ENCODE results near the gene MCM3. TPM values are rescaled to one million over a fixed set of nuclear protein-coding genes. Genes with fewer than 3 reads are reported as not detected.
A peak's percentile ranks its signal among the peaks of the same experiment; 100 is the strongest.

MCM3 gene
- total and polyA plus RNA-seq, 5 donors = 17.7 to 31.4 (median 23.1) TPM

DNA sequence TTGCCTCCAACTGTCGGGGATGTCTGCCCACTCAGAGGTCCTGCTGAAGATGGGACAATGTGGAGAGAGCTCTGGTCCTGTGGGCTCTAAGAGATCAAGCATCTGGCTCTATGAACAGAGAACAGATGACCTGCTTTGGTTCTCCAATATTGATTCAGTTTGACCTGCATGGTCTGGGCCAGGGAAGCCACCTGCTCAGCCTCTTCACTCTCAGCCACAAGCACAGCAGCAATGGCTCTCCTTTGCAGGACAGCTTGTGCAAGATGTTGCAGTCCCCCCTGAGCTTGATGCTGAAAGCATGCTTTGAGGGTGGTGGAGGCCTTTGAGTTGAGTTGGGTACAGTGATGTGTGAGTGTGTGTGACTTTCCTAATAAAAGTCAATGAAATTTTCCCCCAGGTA lies 18.6 kb upstream of the MCM3 start:
- no peaks in the 10 kb centered on the region for H3K9me3 ChIP-seq (ENCODE audit: control insufficient read depth, low read length)
- no peak for DNase-seq
- H3K27ac ChIP-seq (ENCODE audit: low read length) = no peak overlapping the region
- H3K27me3 ChIP-seq (ENCODE audit: control insufficient read depth, insufficient read depth) = no peaks in the 10 kb centered on the region
- H3K4me3 ChIP-seq (ENCODE audit: low read length) = no peak overlapping the region
- intact Hi-C loops (cut with DNase I) = loop anchor here in 1 of 4 donors (10.0 kb wide), 1 partner anchor 92 kb away; no protein-coding TSS in a partner anchor
- ATAC-seq = no peak
- peaks cover 3% of the 10 kb centered on the region for H3K4me1 ChIP-seq (ENCODE audit: control insufficient read depth, insufficient read depth, low read length)
- WGBS = 100% methylated on average over 1 of the region's 1 CpG

DNA sequence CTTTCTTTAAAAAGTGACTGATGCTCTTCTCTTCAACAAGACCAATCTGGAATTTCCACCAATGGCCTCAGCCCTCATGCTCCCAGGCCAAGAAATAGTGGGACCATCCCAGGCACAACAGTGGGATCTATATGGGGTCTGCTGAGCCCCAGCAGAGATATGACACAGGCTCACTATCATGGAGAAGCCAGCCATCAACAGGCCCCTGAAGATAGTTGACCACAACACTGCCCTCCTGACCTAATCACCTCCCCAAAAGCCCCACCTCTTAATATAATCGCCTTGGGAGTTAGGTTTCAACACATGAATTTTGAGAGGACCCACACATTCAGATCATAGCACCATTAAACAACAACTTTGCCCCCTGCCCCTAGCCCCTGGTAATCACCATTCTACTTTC lies 16.8 kb upstream of the MCM3 start:
- DNase-seq (no peak), ATAC-seq (no peak)
- H3K9me3 ChIP-seq (ENCODE audit: control insufficient read depth, low read length) = no peaks in the 10 kb centered on the region
- intact Hi-C loops (cut with DNase I) = loop anchor here in 1 of 4 donors (10.0 kb wide), 1 partner anchor 93 kb away; no protein-coding TSS in a partner anchor
- no peak overlapping the region for H3K4me3 ChIP-seq (ENCODE audit: low read length)
- WGBS = 83% methylated on average over 1 of the region's 1 CpG
- H3K27me3 ChIP-seq (ENCODE audit: control insufficient read depth, insufficient read depth) = no peaks in the 10 kb centered on the region
- no peak overlapping the region for H3K27ac ChIP-seq (ENCODE audit: low read length)
- peaks cover 3% of the 10 kb centered on the region for H3K4me1 ChIP-seq (ENCODE audit: control insufficient read depth, insufficient read depth, low read length)

DNA sequence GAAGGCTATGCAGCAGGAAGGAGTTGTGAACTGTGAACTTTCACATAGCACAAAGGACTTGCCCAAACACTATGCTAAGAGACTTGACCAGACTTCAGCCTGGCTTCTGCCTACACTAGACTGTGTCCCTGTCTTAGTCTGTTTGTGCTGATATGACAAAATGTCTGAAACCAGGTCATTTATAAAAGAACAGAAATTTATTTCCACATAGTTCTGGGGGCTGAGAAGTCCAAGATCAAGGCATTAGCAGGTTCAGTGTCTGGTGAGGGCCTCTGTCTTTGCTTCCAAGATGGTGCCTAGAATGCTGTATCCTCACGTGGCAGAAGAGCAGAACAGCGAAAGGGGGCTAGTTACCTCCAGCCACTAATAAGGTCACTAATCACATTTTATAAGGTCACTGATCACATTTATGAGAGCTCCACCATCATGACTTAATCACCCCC lies 16.0 kb upstream of the MCM3 start:
- no peaks in the 10 kb centered on the region for H3K9me3 ChIP-seq (ENCODE audit: control insufficient read depth, low read length)
- no peaks in the 10 kb centered on the region for H3K4me1 ChIP-seq (ENCODE audit: control insufficient read depth, insufficient read depth, low read length)
- DNase-seq = no peak
- H3K27ac ChIP-seq (ENCODE audit: low read length) = no peak overlapping the region
- no peak for ATAC-seq
- no peaks in the 10 kb centered on the region for H3K27me3 ChIP-seq (ENCODE audit: control insufficient read depth, insufficient read depth)
- 97% methylated on average over 2 of the region's 2 CpGs for WGBS
- H3K4me3 ChIP-seq (ENCODE audit: low read length) = no peak overlapping the region
- intact Hi-C loops (cut with DNase I) = loop anchor here in 1 of 4 donors (10.0 kb wide), 1 partner anchor 94 kb away; no protein-coding TSS in a partner anchor

DNA sequence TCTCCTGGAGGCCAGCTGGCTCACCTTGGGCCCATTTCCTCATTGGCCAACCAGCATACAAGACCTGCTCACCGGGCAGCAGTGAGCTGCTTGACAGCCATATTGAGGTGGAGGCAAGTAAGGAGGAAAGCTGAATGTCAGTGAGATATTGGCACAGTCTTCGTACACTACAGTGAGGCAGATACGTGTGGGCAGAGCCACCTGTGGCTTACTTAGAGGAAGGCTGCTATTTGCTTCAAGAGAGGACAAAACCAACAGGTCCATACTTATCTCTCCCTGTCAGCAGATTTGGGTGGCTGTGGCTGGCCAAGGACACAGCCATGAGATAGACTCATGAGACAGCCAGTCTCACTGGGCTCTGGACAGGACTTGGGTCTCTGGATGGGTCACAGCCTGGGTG lies 15.1 kb upstream of the MCM3 start:
- Histone ChIP-seq H3K4me1 (ENCODE audit: control insufficient read depth, insufficient read depth, low read length) (no peaks in the 10 kb centered on the region), H3K27ac (ENCODE audit: low read length) (no peak overlapping the region), H3K27me3 (ENCODE audit: control insufficient read depth, insufficient read depth) (no peaks in the 10 kb centered on the region), H3K4me3 (ENCODE audit: low read length) (no peak overlapping the region), H3K9me3 (ENCODE audit: control insufficient read depth, low read length) (no peaks in the 10 kb centered on the region)
- intact Hi-C loops (cut with DNase I) = loop anchor here in 2 of 4 donors (10.0 kb wide), 2 partner anchors 55 to 95 kb away; no protein-coding TSS in a partner anchor
- WGBS = 84% methylated on average over 3 of the region's 3 CpGs
- no peak for DNase-seq
- ATAC-seq = no peak

DNA sequence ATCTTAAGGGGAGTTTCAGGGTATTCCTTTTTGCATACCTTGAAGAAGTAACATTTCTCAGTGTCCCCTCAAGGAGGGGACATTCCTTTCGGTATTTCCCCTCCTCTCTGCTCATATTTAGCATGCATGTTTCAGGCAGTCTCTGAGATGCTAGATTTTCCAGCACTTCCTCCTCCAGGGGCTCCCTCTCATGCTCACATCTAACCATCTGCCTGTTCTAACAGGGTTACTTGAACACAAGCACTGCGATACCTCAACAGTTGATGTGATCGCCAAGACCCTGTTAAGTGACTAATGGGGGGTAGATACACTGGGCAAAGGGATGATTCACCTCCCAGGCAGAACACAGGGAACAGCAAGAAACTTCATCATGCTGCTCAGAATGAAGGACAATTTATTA lies 12.9 kb upstream of the MCM3 start:
- Histone ChIP-seq H3K4me1 (ENCODE audit: control insufficient read depth, insufficient read depth, low read length) (no peaks in the 10 kb centered on the region), H3K27ac (ENCODE audit: low read length) (no peak overlapping the region), H3K27me3 (ENCODE audit: control insufficient read depth, insufficient read depth) (no peaks in the 10 kb centered on the region), H3K4me3 (ENCODE audit: low read length) (no peak overlapping the region), H3K9me3 (ENCODE audit: control insufficient read depth, low read length) (no peaks in the 10 kb centered on the region)
- 86% methylated on average over 3 of the region's 3 CpGs for WGBS
- intact Hi-C loops (cut with DNase I) = loop anchor here in 1 of 4 donors (10.0 kb wide), 1 partner anchor 57 kb away; no protein-coding TSS in a partner anchor
- ATAC-seq = no peak
- DNase-seq = no peak

DNA sequence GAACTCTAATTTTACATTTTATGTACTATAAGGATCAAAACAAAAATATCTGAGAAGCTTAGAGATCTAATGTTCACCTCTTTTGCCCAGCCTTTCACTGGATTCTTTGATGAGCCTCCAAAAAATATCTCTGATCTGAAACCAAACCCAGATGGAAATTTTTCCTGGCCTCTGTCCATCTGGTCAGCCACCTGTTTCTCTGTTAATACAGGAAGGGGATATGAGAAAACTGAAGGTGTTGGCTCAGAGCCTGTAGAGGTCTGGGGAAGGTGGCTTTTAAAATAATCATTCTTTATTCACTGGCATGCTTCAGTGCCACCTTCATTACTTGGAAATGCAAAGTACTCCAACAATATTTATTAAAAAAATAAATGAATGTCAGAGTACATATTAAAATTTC lies 8.5 kb upstream of the MCM3 start:
- Histone ChIP-seq H3K4me1 (ENCODE audit: control insufficient read depth, insufficient read depth, low read length) (no peaks in the 10 kb centered on the region), H3K27me3 (ENCODE audit: control insufficient read depth, insufficient read depth) (no peaks in the 10 kb centered on the region), H3K4me3 (ENCODE audit: low read length) (no peak overlapping the region), H3K27ac (ENCODE audit: low read length) (no peak overlapping the region), H3K9me3 (ENCODE audit: control insufficient read depth, low read length) (no peaks in the 10 kb centered on the region)
- DNase-seq (no peak), ATAC-seq (no peak)
- intact Hi-C loops (cut with DNase I) = loop anchor here in 1 of 4 donors (10.0 kb wide), 1 partner anchor 62 kb away; no protein-coding TSS in a partner anchor

DNA sequence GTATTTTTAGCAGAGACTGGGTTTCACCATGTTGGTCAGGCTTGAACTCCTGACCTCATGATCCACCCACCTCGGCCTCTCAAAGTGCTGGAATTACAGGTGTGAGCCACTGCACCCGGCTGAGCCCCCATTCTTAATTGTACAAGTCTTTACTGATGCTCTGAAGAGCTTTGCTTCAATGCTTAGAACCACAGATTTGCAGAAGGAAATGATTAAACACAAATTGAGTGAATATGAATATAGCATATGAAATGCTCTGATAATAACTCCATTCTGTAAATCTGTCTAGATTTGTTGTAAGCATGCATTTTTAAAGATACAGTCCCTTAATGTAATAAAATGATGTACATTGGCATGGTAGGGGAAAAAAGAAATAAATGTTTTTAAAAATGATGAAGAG lies 4.3 kb upstream of the MCM3 start:
- 93% methylated on average over 2 of the region's 2 CpGs for WGBS
- no peak for DNase-seq
- no peaks in the 10 kb centered on the region for H3K27me3 ChIP-seq (ENCODE audit: control insufficient read depth, insufficient read depth)
- intact Hi-C loops (cut with DNase I) = loop anchor here in 3 of 4 donors (5.0 to 10.0 kb wide), 6 partner anchors 73 to 708 kb away; partner anchors contain the start of genes GSTA4 (in 1 of the 3), PAQR8 (in 1 of the 3) and TMEM14A (in 1 of the 3)
- no peaks in the 10 kb centered on the region for H3K9me3 ChIP-seq (ENCODE audit: control insufficient read depth, low read length)
- H3K27ac ChIP-seq (ENCODE audit: low read length) = no peak overlapping the region
- ATAC-seq = no peak
- H3K4me1 ChIP-seq (ENCODE audit: control insufficient read depth, insufficient read depth, low read length) = no peaks in the 10 kb centered on the region
- no peak overlapping the region for H3K4me3 ChIP-seq (ENCODE audit: low read length)

DNA sequence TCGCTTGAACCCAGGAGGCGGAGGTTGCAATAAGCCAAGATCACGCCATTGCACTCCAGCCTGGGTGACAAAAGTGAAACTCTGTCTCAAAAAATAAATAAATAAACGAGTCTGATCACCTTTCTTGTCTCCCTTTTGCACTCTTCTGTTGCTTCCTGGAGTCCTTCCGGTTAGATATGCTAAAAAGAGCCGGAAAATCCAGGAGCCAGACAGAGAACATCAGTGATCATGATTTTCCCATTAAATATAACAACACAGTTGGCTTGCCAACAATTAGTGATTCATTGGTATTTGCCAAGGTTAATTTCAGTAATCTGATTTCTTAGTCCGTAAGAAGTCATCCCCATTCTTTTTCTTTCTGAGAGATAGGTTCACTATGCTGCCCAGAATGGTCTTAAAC lies 3.7 kb upstream of the MCM3 start:
- H3K27ac ChIP-seq (ENCODE audit: low read length) = no peak overlapping the region
- 81% methylated on average over 7 of the region's 7 CpGs for WGBS
- no peaks in the 10 kb centered on the region for H3K27me3 ChIP-seq (ENCODE audit: control insufficient read depth, insufficient read depth)
- ATAC-seq (no peak), DNase-seq (no peak)
- intact Hi-C loops (cut with DNase I) = loop anchor here in 3 of 4 donors (5.0 to 10.0 kb wide), 6 partner anchors 74 to 709 kb away; partner anchors contain the start of genes GSTA4 (in 1 of the 3), PAQR8 (in 1 of the 3) and TMEM14A (in 1 of the 3)
- no peaks in the 10 kb centered on the region for H3K4me1 ChIP-seq (ENCODE audit: control insufficient read depth, insufficient read depth, low read length)
- H3K4me3 ChIP-seq (ENCODE audit: low read length) = no peak overlapping the region
- no peaks in the 10 kb centered on the region for H3K9me3 ChIP-seq (ENCODE audit: control insufficient read depth, low read length)

DNA sequence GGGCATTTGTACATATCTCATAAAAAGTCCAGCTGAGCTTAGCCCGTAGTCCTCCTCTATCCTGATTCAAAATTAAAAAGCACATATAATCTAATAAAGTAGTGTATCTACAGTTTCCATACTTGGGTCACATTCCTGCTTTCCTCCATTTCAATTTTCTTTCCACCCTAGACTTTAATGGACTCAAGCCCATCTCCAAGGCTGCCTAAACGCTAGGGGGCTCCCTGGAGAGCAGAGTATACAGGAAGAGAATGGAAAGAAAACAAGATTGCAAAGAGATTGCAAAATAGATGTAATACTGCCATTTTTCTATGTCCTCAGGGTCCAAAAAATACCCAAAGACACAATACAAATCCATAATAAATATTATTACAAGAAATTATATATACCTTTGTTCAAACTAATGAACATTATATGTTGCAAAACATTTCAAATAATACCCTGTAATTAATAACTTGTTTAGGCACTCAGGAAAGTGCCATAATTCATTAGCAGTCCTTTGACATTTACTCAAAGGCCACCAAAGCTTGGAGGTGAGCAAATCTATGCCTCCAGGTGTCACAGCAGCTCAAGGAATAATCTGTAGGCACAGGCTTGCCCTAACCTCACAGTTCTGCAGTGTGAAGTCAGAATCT lies 2.4 kb upstream of the MCM3 start:
- 19% methylated on average over 2 of the region's 2 CpGs for WGBS
- DNase-seq = peak; percentile 71 to 91 (median 77)
- Histone ChIP-seq H3K9me3 (ENCODE audit: control insufficient read depth, low read length) (no peaks in the 10 kb centered on the region), H3K27ac (ENCODE audit: low read length) (no peak overlapping the region), H3K4me1 (ENCODE audit: control insufficient read depth, insufficient read depth, low read length) (no peaks in the 10 kb centered on the region), H3K4me3 (ENCODE audit: low read length) (no peak overlapping the region), H3K27me3 (ENCODE audit: control insufficient read depth, insufficient read depth) (no peaks in the 10 kb centered on the region)
- intact Hi-C loops (cut with DNase I) = loop anchor here in 3 of 4 donors (2.0 to 10.0 kb wide), 7 partner anchors 75 to 710 kb away; partner anchors contain the start of genes GSTA4 (in 1 of the 3), PAQR8 (in 1 of the 3) and TMEM14A (in 1 of the 3)
- ATAC-seq = no peak

DNA sequence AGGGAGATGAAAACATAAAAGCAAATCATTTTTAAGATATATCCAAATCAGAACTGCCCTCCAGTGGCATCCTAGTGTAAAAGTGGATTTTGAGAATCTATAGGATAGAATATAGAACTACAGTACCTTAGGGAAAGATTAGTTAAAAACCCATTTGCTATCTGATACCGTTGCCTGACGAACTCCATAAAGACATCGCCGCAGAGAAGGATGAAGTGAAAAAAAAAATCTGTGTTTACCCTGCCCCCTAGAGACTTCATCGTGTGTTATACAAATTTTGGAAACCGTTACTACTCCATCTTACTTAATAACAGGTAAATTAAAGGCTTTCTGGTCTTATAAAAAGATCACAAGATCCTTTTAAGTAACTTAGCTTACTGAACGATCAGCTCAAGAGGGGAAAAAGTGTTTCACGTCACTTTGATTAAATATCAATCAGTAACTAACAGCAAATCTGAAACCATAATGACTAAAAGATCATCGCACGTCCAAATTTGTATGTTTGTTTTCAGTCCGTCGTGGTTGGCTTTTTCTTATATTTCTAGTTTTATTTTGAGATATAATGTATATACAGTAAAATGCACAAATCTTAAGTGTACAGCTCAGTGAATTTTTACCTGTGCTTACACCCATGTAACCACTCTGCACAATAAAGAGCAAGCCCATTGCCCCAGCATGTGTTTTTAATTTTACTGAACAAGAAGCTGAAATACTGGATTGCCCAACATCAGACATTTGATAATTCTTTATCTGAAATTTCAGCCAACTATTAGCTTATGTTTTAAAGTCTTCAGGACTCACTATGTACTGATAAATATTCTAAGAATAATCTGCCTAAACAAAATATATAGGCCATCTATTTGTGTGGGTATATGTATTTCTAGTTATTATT lies 881 bp upstream of the MCM3 start:
- H3K27ac ChIP-seq (ENCODE audit: low read length) = no peak overlapping the region
- no peaks in the 10 kb centered on the region for H3K4me1 ChIP-seq (ENCODE audit: control insufficient read depth, insufficient read depth, low read length)
- no peak for DNase-seq
- WGBS = 19% methylated on average over 12 of the region's 12 CpGs
- no peaks in the 10 kb centered on the region for H3K9me3 ChIP-seq (ENCODE audit: control insufficient read depth, low read length)
- H3K27me3 ChIP-seq (ENCODE audit: control insufficient read depth, insufficient read depth) = no peaks in the 10 kb centered on the region
- H3K4me3 ChIP-seq (ENCODE audit: low read length) = peak overlapping the region; percentile 82
- intact Hi-C loops (cut with DNase I) = loop anchor here in 3 of 4 donors (2.0 to 10.0 kb wide), 7 partner anchors 77 to 712 kb away; partner anchors contain the start of genes GSTA4 (in 1 of the 3), PAQR8 (in 1 of the 3) and TMEM14A (in 1 of the 3)
- no peak for ATAC-seq
